Stimulated activated CD8-positive, alpha-beta memory T cell treated with anti-CD3 and anti-CD28 coated beads, Interleukin-15, amount 100 ng/mL, for 24 hours (primary cell): Measurements from ENCODE around the gene PNPLA1.
"Not testable (repeated sequence)": the region's sequence is repeated elsewhere in the genome, so short reads cannot be mapped to it uniquely, and the experiment has no call there.

Experiments
- DNase-seq: peaks from one replicate; pipeline ENCODE4 v3.0.0-alpha.2; 2020; ENCODE audit warnings: low read depth

Gene PNPLA1

DNA sequence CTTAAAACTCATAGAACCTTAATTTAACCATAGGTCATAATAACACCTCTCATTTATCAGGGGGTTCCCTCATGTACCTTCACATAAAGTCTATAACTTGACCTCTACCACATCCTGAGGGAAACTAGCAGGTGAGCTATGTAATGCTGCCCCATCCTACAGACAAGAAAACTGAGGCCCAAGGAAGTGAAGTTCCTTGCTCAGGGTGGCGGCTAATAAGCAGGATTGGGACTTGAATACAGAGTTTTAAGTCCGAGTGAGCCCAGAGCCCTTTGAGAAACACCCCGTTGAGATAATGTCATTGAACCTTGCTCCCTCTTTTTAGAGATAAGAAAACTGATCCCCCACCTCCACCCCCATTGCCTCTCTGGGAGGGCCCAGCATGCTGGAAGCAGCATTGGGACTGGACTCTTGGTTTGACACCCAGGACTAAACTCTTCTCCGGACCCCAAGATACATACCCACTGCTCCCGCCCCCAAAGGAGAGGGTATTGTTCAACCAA is 66.4 kb downstream of the PNPLA1 start:
- DNase-seq: no peak

GRCh38 chr6:36336779-36337241 is 67.0 kb downstream of the PNPLA1 start, which contains the start of gene BNIP5:
Gene BNIP5 (minus strand): TSS chr6:36336888. CDS start chr6:36330690, 6,198 bp downstream.
- no peak for DNase-seq

- DNase-seq: no peak
These were observed 68.0 kb downstream of the PNPLA1 start for GRCh38 chr6:36337814-36338213.

- DNase-seq: not testable (repeated sequence)
These were observed 68.4 kb downstream of the PNPLA1 start for GRCh38 chr6:36338223-36338622.

DNA sequence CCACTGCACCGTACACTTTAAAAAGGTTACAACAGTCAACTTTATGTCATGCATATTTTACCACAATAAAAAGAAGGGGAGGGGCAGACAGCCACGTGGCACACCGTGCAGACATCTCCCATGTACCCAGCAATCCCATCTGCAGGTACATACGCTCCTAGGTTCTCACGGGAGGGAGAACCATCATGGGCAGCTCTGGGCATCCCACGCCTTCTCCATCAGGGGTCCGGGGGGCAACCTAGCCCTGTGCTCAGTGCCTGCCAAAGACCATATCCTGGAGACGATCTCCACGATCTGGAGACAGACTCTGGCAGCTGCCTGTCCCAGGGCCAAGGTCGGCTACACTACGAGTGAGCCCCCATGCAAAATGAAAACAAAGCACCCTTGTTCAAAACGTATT is 69.3 kb downstream of the PNPLA1 start:
- DNase-seq: no peak

DNA sequence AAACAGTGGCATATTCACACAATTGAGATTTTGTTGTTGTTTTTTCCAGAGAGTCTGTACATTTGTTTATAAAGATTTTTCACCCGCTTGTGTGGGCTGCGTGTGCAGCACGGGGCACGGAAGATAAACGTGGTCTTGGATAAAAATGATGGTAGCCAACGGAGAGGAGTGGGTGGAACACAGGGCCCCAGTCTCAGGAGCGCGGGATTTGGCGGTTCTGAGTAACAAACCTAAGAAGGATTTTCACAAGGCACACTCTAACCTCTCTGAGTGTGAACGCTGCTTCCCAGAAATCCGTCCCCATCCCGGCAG is 70.4 kb downstream of the PNPLA1 start:
- DNase-seq: no peak

- DNase-seq: peak; percentile 59
These were observed 71.0 kb downstream of the PNPLA1 start for GRCh38 chr6:36340618-36341454.

GRCh38 chr6:36343109-36343680 is 73.3 kb downstream of the PNPLA1 start:
- DNase-seq: no peak

- DNase-seq: no peak
These were observed 76.0 kb downstream of the PNPLA1 start for GRCh38 chr6:36345681-36346466.

GRCh38 chr6:36346486-36347273 is 76.8 kb downstream of the PNPLA1 start:
- DNase-seq: no peak

- DNase-seq: no peak
These were observed 77.8 kb downstream of the PNPLA1 start for GRCh38 chr6:36347621-36348020.

GRCh38 chr6:36349240-36349639 is 79.4 kb downstream of the PNPLA1 start:
- DNase-seq: no peak

GRCh38 chr6:36350082-36350481 is 80.2 kb downstream of the PNPLA1 start:
- DNase-seq: no peak

DNA sequence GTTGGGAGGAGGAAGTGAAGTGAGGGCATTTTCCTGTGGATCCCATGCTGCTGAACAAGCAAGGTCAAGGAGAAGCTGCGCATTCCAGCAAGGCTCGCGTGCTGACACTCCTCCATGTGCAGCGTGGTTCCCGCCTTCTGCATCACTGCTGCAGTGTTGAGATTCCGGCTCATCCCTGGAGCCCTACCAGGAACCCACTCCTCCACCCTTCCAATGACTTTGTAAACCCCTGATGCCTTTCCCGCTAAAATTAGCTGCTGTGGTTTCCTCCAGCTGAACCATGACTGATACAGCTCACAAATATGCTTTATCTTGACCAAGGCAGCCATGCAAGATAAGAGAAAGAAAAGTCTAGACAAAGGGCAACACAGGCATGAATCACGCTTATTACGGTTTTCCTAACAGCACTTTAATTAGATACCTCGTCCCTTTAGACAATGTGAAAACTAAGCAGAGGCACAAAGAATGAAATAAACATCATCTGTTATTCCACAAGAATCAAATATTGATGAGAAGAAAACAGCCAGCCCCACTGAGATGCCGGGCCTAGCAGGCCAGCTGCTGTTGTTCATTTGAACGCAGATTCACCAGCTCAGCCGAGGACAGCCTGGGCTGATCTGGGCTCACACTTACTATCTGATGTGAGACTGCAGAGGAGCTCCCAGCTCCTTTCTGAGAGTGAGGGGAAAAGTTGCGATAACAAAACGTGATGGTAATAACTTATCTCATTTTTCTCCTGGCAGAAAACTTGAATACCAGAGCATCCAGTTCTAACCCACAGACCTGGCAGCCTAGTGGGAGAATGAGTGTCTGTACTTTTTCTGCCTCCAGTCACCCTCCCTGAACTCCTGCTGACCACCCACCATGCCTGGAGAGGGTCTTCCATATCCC is 81.1 kb downstream of the PNPLA1 start:
- no peak for DNase-seq

- DNase-seq: no peak
These were observed 82.8 kb downstream of the PNPLA1 start for GRCh38 chr6:36352477-36353157.

DNA sequence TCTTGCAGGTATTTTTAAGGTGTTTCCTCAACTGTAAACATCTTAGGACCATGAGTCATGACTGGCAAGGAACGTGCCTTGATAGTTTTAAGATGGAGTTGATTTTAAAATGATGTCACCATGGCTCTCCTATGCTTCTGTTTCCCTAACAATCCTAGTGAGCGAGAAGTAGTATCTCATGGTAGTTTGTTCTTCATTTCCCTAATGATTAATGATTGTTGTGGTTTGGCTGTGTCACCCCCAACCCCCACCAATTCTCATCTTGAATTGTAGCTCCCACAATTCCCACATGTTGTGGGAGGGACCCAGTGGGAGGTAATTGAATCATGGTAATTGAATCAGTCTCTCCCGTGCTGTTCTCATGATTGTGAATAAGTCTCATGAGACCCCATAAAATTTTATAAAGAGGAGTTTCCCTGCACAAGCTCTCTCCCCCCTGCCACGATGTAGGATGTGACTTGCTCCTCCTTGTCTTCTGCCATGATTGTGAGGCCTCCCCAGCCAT is 83.6 kb downstream of the PNPLA1 start:
- no peak for DNase-seq

DNA sequence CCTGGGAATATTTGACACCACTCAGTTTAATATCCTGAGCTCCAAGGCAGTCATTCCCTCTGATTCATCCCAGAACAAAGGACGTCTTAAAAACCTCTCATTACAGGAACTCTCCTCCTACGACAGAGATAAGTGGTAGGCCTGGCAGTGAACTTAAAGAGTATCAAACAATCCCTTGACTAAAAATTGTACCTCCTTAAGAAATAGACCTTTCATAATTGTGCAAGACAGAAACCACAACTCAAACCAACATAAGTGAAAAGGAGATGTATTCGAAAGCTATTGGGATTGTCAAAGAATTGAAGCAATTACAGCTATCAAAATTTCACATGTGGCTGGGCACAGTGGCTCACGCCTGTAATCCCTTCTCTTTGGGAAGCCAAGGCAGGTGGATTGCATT is 86.0 kb downstream of the PNPLA1 start:
- no peak for DNase-seq

DNA sequence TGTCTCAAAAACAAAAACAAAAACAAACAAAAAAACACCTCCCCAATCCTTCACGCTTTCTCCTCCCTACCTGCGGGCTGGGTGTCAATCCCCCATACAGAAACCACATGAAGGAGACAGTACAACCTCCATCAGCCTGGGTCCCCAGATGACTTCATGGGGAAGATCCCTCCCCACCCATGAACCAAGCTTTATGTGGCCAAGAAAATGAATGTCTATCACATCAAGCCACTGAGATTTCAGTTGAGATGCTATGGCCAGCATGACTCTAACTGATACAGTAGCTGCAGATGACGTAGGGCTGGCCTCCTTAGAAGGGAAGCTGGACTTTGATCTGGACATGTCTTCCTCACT is 88.0 kb downstream of the PNPLA1 start:
- no peak for DNase-seq
